SK-N-SH treated with all-trans-retinoic acid at 6 μM for 48 hours (cell line): ENCODE results near the gene MAP4K4.

Source experiments
- ATAC-seq: fragments of 200-7000 bp; cut with Tn5 transposase; 3 replicates; pipeline ENCODE4 v1.9.1; 2020; ENCODE audit warnings: mild to moderate bottlenecking, moderate library complexity
- ARNTL ChIP-seq: fragments of 450-650 bp; formaldehyde crosslinking; IDR thresholded peaks from 2 replicates; pipeline ENCODE4 v1.5.0; 2020; ENCODE audit warnings: low read depth, mild to moderate bottlenecking, moderate library complexity, borderline replicate concordance
- BACH2 ChIP-seq: fragments of 250-450 bp; sonication (Bioruptor Pico); IDR thresholded peaks from 2 replicates; pipeline ENCODE4 v1.9.0; 2021; ENCODE audit warnings: mild to moderate bottlenecking, borderline replicate concordance
- CSDC2 ChIP-seq: fragments of 250-450 bp; sonication (Bioruptor Pico); IDR thresholded peaks from 2 replicates; pipeline ENCODE4 v1.5.0; 2020; ENCODE audit warnings: mild to moderate bottlenecking, moderate library complexity
- CSRNP3 ChIP-seq: fragments of 250-450 bp; sonication (Bioruptor Pico); IDR thresholded peaks from 2 replicates; pipeline ENCODE4 v1.5.1; 2021; ENCODE audit warnings: mild to moderate bottlenecking, moderate library complexity
- ESRRG ChIP-seq: fragments of 250-450 bp; sonication (Bioruptor Pico); IDR thresholded peaks from 2 replicates; pipeline ENCODE4 v1.6.1; 2021; ENCODE audit warnings: mild to moderate bottlenecking
- GLIS3 ChIP-seq: fragments of 250-450 bp; sonication (Bioruptor Pico); IDR thresholded peaks from 2 replicates; pipeline ENCODE4 v1.5.0; 2020; ENCODE audit warnings: mild to moderate bottlenecking, moderate library complexity
- ISL1 ChIP-seq: fragments of 250-450 bp; sonication (Bioruptor Pico); IDR thresholded peaks from 2 replicates; pipeline ENCODE4 v2.1.2; 2022; ENCODE audit warnings: mild to moderate bottlenecking, moderate library complexity
- OSR1 ChIP-seq: fragments of 250-450 bp; sonication (Bioruptor Pico); IDR thresholded peaks from 2 replicates; pipeline ENCODE4 v1.8.0; 2022; ENCODE audit warnings: moderate library complexity, mild to moderate bottlenecking, inconsistent platforms
- PPARA ChIP-seq: fragments of 250-450 bp; sonication (Bioruptor Pico); IDR thresholded peaks from 2 replicates; pipeline ENCODE4 v1.5.0; 2020; ENCODE audit warnings: mild to moderate bottlenecking, borderline replicate concordance
- RARB ChIP-seq: fragments of 250-450 bp; sonication (Bioruptor Pico); IDR thresholded peaks from 2 replicates; pipeline ENCODE4 v1.8.0; 2021; ENCODE audit warnings: mild to moderate bottlenecking, moderate library complexity
- SNAI2 ChIP-seq: fragments of 250-450 bp; sonication (Bioruptor Pico); IDR thresholded peaks from 2 replicates; pipeline ENCODE4 v1.5.0; 2020; ENCODE audit warnings: mild to moderate bottlenecking, moderate library complexity
- TCF4 ChIP-seq: fragments of 250-450 bp; sonication (Bioruptor Pico); IDR thresholded peaks from 2 replicates; pipeline ENCODE4 v1.8.0; 2021; ENCODE audit warnings: mild to moderate bottlenecking, moderate library complexity, borderline replicate concordance
- TOX ChIP-seq: fragments of 250-450 bp; sonication (Bioruptor Pico); IDR thresholded peaks from 2 replicates; pipeline ENCODE4 v1.8.0; 2021; ENCODE audit warnings: mild to moderate bottlenecking, moderate library complexity, borderline replicate concordance
- ZC3H10 ChIP-seq: fragments of 250-450 bp; sonication (Bioruptor Pico); IDR thresholded peaks from 2 replicates; pipeline ENCODE4 v1.5.1; 2021; ENCODE audit warnings: mild to moderate bottlenecking, moderate library complexity
- ZFP3 ChIP-seq: fragments of 250-450 bp; sonication (Bioruptor Pico); IDR thresholded peaks from 2 replicates; pipeline ENCODE4 v1.5.0; 2020; ENCODE audit warnings: mild to moderate bottlenecking, moderate library complexity
- ZFP30 ChIP-seq: fragments of 450-650 bp; formaldehyde crosslinking; IDR thresholded peaks from 2 replicates; pipeline ENCODE4 v1.5.0; 2022; ENCODE audit warnings: mild to moderate bottlenecking, moderate library complexity
- ZNF565 ChIP-seq: fragments of 450-650 bp; formaldehyde crosslinking; conservative IDR thresholded peaks from 2 replicates; pipeline ENCODE4 v1.5.0; 2020; ENCODE audit warnings: low read depth, mild to moderate bottlenecking, moderate library complexity
- ZNF8 ChIP-seq: fragments of 450-650 bp; formaldehyde crosslinking; IDR thresholded peaks from 2 replicates; pipeline ENCODE4 v1.5.0; 2020; ENCODE audit warnings: mild to moderate bottlenecking, moderate library complexity
- TF ChIP-seq, protein P1 (sequence below): fragments of 250-450 bp; sonication (Bioruptor Pico); IDR thresholded peaks from 2 replicates; pipeline ENCODE4 v1.8.0; 2020; ENCODE audit warnings: mild to moderate bottlenecking, moderate library complexity, borderline replicate concordance

The MAP4K4 gene

DNA sequence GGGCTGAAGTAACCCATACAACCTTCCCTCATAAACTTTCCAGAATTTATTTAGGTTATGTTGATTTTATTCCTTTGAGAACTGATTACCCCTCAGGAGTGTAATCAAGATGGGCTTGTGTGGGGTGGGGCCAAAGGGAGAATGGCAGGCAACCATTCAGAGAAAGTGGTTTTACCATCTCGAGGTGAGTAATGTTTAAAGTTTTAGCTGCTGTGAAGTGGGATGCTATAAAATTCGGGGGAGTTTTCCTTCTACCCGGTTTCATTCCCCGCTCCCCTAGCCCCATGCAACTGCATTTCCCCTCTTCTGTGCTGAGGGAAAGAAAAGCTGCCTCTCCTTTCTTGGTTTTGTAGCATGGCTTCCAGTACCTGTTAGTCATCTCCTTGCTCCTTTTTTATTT is 34.7 kb downstream of the MAP4K4 start:
- TF ChIP-seq PPARA (CRISPR knock-in tag): no peak
- no peak for TF ChIP-seq ZNF565
- TF ChIP-seq CSRNP3: no peak
- no peak for TF ChIP-seq RARB (CRISPR knock-in tag)
- no peak for TF ChIP-seq SNAI2 (CRISPR knock-in tag)

GRCh38 chr2:101732773-101733256 is 35.3 kb downstream of the MAP4K4 start:
- ATAC-seq: no peak
- TF ChIP-seq ZNF8 (CRISPR knock-in tag) (no peak), ARNTL (CRISPR knock-in tag) (no peak), TCF4 (no peak), ISL1 (CRISPR knock-in tag) (no peak), PPARA (CRISPR knock-in tag) (no peak), ESRRG (no peak), BACH2 (no peak), CSDC2 (CRISPR knock-in tag) (no peak), ZC3H10 (CRISPR knock-in tag) (no peak), SNAI2 (CRISPR knock-in tag) (no peak), ZFP30 (CRISPR knock-in tag) (no peak), RARB (CRISPR knock-in tag) (no peak), CSRNP3 (no peak), GLIS3 (no peak)
- TF ChIP-seq, protein P1, sequence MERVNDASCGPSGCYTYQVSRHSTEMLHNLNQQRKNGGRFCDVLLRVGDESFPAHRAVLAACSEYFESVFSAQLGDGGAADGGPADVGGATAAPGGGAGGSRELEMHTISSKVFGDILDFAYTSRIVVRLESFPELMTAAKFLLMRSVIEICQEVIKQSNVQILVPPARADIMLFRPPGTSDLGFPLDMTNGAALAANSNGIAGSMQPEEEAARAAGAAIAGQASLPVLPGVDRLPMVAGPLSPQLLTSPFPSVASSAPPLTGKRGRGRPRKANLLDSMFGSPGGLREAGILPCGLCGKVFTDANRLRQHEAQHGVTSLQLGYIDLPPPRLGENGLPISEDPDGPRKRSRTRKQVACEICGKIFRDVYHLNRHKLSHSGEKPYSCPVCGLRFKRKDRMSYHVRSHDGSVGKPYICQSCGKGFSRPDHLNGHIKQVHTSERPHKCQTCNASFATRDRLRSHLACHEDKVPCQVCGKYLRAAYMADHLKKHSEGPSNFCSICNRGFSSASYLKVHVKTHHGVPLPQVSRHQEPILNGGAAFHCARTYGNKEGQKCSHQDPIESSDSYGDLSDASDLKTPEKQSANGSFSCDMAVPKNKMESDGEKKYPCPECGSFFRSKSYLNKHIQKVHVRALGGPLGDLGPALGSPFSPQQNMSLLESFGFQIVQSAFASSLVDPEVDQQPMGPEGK (CRISPR knock-in tag): no peak

More for the DNA sequence above, 34.7 kb downstream of the MAP4K4 start:
- ATAC-seq: no peak

DNA sequence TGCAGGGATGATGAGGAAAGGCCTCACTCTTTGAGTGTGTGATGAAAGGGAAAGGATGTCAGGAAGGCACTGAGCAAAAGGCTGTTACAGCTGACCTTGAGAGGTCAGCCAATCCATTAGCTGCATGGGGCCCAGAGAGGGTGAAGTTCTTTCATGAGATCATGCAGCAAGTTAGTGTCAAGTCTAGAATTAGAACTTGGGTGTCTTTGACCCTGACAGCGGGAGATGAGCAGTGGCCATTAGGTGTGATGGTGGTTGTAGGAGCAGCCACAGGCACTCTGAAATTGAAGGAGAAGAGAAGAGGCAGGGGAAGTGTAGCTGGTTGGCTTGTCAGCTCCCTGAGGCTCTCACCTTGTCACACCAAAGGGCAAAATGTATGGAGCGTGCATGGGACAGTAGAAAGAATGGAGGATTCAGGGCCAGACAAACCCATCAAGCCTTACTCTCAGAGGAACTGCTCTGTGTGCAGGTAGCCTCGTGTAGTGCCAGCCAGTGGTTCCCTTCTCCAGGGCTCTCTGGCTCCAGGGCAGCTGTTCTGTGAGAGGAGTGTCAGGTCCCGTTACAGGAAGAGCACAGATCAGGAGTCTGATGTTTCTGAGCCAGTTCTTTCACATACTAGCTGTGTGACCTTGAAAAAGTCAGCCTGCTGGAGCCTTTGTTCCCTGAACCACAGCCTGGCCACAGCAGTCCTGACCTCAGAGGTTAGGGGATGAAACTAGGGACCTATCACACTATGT is 35.9 kb downstream of the MAP4K4 start:
- ATAC-seq: peak; percentile 52
- no peak for TF ChIP-seq BACH2
- TF ChIP-seq CSDC2 (CRISPR knock-in tag): no peak
- TF ChIP-seq, protein P1 (CRISPR knock-in tag): no peak
- no peak for TF ChIP-seq ZNF565
- no peak for TF ChIP-seq ZC3H10 (CRISPR knock-in tag)
- TF ChIP-seq ZFP3 (CRISPR knock-in tag): no peak
- TF ChIP-seq SNAI2 (CRISPR knock-in tag): no peak
- no peak for TF ChIP-seq RARB (CRISPR knock-in tag)
- TF ChIP-seq ESRRG: no peak
- TF ChIP-seq TOX: no peak
- TF ChIP-seq ARNTL (CRISPR knock-in tag): no peak
- TF ChIP-seq TCF4: no peak
- TF ChIP-seq PPARA (CRISPR knock-in tag): no peak
- TF ChIP-seq CSRNP3: no peak
- no peak for TF ChIP-seq OSR1 (CRISPR knock-in tag)
